Renal pelvis (tissue), 4 donors: ENCODE data around the gene FBXW11. TPM values are rescaled to one million over a fixed set of nuclear protein-coding genes. Genes with fewer than 3 reads are reported as not detected.
A peak's percentile ranks its signal among the peaks of the same experiment; 100 is the strongest.
"Not testable (repeated sequence)": the region's sequence is repeated elsewhere in the genome, so short reads cannot be mapped to it uniquely, and the experiment has no call there.

Source experiments
- DNase-seq: peaks from one replicate; pipeline ENCODE4 v3.0.0-alpha.2; 2013
- polyA plus RNA-seq, 3 donors: library from polyadenylated mRNA; unstranded; fragments of 120-200 nt; gene quantifications; one replicate each; pipeline ENCODE4 v1.2.1, GENCODE V29; 2013; ENCODE audit not compliant: insufficient read length in 3 of 3

The FBXW11 gene
- polyA plus RNA-seq, 3 donors, result 51.9 to 55.2 (median 52.0) TPM

DNA sequence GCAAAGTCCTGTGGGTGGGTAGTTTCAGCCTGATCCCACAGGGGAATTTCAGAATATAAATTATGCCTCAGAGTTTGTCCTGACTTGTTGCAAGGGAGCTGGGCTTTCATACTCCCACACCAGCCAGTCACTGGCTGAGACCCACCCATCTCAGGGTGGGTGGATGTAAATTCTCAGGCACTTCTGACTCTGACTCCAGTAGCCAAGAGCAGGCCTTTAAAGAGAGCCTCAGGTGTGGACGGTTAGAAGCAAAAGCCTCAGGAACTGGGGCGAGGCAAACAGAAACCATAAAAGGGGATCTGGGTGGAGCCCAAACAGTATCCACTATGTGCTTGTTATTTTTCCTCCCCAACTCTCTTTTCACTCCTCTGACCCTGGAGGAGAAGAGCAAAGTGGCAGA is 28.6 kb upstream of the FBXW11 start:
- DNase-seq, result no peak

GRCh38 chr5:172031894-172032461 is 25.5 kb upstream of the FBXW11 start:
- no peak for DNase-seq

DNA sequence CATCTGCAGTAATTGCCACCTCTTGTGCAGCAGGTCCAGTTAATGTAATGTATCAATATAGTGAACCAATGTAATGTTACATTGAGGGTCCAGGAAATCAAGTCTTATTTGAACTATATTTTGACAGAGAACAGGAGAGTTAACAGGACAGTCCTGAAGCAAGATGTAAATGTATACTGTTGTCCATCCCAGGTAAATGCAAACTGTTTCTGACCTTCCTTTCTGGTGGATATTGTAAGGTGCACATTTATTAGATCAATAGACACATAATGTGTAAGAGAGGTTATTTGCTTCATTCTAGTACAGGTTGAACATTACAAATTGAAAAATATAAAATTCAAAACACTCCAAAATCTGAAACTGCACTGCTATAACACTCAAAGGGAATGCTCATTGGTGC is 23.4 kb upstream of the FBXW11 start:
- DNase-seq, result no peak

DNA sequence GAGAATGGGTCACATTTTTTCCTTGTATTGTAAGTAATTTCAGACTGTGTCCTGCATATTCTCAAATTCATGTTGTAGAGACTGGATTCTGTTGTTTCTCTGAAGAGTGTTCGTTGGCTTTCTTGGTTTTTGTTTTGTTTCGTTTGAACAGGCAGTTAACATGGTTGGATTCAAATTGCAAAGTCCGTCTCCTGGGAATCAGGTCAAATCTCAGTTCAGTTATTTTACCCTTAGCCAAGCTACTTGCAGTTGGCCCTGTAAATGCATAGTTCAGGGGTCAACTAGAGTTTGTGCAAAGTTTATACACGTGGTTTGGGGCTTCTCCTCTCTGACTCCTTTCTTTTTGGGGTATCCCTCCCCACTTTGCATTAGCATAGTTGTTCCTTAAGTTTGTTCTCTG is 21.7 kb upstream of the FBXW11 start:
- no peak for DNase-seq

DNA sequence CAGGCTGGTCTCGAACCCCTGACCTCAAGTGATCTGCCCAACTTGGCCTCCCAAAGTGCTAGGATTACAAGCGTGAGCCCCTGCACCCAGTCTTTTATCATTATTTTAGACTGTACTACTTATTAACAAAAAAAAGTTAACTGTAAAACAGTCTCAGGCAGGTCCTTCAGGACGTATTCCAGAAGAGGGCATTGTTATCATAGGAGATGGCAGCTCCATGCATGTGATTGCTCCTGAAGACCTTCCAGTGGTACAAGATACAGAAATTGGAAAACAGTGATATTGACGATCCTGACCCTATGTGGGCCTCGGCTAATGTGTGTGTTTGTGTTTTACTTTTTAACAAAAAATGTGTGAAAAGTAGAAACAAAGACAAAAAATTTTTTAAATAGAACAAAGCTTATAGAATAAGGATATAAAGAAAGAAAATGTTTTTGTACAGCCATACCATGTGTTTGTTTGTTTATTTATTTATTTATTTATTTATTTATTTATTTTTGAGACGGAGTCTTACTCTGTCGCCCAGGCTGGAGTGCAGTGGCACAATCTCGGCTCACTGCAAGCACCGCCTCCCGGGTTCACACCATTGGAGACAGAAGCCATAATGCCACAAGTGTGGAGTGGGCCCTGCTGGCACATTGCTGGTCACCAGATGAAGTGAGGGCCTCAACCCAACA is 13.8 kb upstream of the FBXW11 start:
- not testable (repeated sequence) for DNase-seq

DNA sequence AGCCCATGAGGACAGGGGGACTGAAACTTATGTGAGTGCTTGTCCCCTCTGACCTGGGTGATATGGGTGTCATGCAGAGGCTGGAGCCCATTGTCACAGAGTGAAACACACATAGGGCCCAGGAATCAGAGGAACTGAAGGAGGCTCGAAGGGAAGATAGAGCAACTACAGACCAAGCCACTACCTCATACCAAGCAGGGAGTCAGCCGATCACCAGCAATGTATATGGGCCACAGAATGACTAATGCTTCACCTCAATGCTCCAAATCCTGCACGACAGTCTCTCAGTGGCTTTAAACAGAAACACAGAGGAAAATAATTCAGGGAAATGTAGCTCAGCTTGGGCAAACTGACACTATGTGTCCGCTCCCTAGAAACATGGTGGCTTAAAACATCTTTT is 8.9 kb upstream of the FBXW11 start:
- DNase-seq, result no peak

GRCh38 chr5:172010278-172010677 is 3.8 kb upstream of the FBXW11 start:
- peak; percentile 31 for DNase-seq

- no peak for DNase-seq
Measured at GRCh38 chr5:172009536-172010270, 3.3 kb upstream of the FBXW11 start.

DNA sequence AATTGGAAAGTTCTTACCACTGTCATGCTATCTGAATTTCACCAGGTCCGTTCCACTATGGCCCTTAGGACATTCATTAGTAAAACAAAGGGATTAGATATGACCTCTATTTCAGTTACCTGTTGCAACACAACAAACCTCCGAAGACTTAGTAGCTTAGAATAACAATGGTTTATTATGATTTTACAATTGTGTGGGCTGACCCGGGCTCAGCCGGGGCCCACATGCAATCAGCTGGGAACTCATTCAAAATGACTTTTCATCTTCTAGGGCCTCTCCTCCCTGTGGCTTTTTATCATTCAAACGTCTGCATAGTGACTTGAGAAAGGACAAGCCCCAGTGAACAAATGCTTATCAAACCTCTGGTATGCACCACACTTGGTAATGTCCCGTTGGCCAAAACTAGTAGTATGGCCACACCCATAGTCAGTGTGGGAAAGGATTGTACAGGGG is 2.3 kb upstream of the FBXW11 start:
- DNase-seq, result no peak

DNA sequence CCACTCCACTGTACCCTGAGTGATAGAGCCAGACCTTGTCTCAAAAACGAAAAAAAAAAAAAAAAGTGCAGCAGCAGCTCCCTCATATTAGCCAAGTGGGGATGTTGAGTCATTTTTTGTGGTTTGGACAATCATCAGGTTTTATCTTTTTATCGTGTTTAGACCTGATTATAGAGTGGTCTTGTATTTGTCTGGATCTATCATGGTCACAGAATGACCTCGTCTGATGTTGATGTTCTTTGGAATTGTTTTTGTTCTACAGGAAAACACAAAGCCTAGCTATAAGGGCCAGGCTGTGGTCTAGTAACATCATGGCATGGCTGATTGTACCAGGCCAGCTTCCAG is 1.6 kb upstream of the FBXW11 start:
- DNase-seq, result no peak

DNA sequence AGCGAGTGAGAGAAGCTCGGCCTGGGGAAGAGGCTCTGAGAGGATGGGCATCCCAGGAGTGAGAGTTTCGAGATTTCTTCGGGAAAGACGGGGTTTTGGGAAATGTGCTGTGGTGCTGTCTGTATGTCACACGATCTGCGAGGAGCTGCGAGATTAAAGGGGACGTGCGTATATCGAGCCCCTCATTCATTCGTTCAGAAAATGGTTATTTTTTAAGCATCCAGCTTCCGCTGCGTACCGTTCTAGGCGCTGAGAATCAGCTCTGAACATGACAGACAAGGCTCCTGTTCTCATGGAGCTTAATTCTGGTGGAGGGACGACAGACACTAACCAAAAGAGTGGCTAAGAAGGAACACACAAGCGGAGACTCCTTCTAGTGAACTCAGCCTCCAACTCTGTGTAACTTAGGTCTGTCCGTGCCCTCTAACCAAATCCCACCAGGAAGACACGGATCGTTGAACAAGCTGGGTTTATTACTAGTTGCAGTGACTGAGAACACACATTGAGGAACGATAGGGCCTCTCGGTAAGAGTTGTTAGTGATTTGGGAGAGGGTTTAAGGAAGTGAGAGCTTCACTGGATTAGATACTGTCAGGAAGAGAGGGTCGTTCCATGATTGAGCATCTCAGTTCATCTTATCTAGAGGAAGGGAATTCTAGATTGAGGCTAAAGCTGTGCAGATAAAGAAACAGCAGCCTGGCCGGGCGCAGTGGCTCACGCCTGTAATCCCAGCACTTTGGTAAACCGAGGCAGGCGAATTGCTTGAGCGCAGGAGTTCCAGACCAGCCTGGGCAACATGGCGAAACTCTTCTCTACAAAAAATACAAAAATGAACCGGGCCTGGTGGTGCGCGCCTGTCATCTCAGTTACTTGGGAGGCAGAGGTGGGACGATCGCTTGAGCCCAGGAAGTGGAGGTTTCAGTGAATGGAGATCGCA is 1.0 kb upstream of the FBXW11 start:
- peak; percentile 34 for DNase-seq

- peak; percentile 34 for DNase-seq
Measured at GRCh38 chr5:172005708-172006320, 624 bp downstream of the FBXW11 start.

DNA sequence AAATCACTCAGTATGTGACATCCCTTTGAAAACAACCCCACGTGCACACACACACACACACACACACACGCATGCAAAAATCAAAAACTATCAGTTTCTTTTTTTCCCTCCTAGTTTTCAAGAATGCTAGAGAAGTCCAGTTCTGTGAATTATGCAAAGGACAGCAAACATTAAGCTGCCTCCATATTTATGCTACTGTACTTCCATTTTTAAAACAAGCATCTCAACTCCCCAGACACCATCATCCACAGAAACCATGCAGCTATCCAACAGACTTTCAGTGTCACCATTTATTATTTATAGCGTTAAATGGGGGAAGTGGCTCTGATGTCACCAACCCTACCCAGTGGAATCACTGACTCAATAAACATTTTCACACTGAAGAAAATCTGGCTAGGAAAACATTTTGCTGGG is 1.6 kb downstream of the FBXW11 start:
- no peak for DNase-seq

- no peak for DNase-seq
Measured at GRCh38 chr5:172003746-172004145, 2.7 kb downstream of the FBXW11 start.

DNA sequence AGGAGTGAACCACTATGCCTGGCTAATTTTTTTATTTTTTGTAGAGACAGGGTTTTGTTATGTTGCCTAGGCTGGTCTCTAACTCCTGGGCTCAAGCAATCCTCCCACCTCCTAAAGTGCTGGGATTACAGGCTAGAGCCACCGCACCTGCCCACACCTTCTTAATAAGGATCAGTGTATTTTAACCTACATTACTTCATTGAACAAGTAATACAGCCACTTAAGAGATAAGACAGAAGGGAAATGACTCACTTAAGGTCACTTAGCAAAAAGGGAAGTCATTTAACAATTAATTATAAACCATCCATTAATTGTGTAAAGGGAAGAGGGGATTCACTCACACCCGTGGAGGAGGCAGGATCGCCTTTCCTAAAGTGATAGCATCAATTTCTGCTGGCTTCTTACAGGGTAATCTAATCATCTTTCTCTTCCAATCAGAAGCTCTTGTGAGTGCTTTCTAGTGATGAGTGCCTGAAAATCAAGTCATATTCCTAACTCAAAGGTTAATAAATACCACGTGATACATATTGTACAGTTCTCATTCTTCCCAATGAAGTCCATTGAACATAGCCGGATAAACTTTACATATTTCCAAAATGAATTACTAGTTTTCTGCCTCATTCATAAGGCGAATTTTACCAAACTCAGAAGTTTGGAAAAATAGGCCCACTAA is 3.5 kb downstream of the FBXW11 start:
- DNase-seq, result no peak

- peak; percentile 29 for DNase-seq
Measured at GRCh38 chr5:172002310-172002709, 4.1 kb downstream of the FBXW11 start.

DNA sequence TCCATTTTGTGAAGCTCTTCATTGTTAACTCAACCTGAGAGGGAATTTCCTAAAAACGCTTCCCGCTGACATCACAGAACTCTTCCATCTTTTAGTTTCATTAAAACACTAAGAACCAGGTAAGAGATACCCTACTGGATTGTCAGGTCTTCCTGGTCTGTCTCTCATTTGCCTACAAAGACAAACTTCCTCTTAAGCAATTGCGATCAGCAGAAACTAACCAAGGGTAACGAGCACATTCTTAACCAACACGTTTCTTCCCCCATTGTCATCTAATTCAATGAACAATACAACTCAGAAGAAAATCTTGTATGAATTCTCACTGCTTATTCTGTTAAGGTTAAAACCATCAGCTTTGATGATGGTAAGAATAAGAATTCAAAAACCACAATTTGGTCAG is 6.6 kb downstream of the FBXW11 start:
- DNase-seq, result no peak

GRCh38 chr5:171999100-171999499 is 7.3 kb downstream of the FBXW11 start:
- no peak for DNase-seq

DNA sequence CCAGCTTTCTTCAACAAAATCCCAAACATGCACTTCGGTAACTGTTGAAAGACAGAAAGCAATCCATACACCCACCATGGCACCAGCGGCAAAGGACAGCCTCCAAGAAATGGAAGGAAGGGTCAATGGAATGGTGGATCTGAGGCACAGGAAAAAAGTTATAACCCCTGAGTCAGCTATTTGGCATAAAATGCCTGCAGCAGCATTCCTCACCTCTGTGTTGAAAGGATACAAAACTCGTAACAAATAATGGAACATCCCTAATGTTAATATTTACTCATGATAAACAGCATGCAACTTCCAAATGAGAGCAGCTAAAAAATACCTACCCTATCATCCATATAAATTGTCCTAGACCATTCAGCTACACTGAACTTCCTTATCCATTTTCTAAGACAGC is 9.4 kb downstream of the FBXW11 start:
- DNase-seq, result no peak

GRCh38 chr5:171992813-171993212 is 13.6 kb downstream of the FBXW11 start:
- no peak for DNase-seq

DNA sequence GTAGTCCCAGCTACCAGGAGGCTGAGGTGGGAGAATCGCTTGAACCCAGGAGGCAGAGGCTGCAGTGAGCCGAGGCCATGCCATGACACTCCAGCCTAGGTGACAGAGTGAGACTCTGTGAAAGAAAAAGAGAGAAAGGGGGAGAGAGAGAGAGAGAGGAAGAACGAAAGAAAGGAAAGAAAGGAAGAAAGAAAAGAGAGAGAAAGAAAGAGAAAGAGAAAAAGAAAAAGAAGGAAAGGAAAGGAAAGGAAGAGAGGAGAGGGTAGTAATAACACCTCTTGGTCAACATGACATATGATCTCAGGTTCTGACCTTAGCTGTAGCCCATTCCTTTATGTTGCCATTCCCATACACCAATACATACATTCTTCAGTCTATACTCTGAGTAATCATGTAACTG is 14.1 kb downstream of the FBXW11 start:
- no peak for DNase-seq
